Hippocampal formation (tissue), 2 donors: ENCODE data around the gene ZSCAN16.

Source experiments
- DNase-seq, 2 donors: peaks; one replicate each; lab custom pipeline; 2025; lab: John Stamatoyannopoulos, UW

Gene ZSCAN16

GRCh38 chr6:28134015-28134414, 9.6 kb downstream of the ZSCAN16 start:
- peak in 1 of 2 donors; percentile 3 for DNase-seq

- DNase-seq: no peak
Observed at GRCh38 chr6:28134716-28135115, 10.3 kb downstream of the ZSCAN16 start.

- no peak for DNase-seq
Observed at GRCh38 chr6:28135393-28135792, 11.0 kb downstream of the ZSCAN16 start.

- peak; percentile 83 to 87 for DNase-seq
Observed at GRCh38 chr6:28136585-28137504, 12.4 kb downstream of the ZSCAN16 start.

- peak; percentile 6 to 61 for DNase-seq
Observed at GRCh38 chr6:28137505-28137981, 13.1 kb downstream of the ZSCAN16 start.

- no peak for DNase-seq
Observed at GRCh38 chr6:28139860-28140543, 15.6 kb downstream of the ZSCAN16 start.

GRCh38 chr6:28140616-28141015, 16.2 kb downstream of the ZSCAN16 start:
- no peak for DNase-seq

- DNase-seq: peak; percentile 77 to 85
Observed at GRCh38 chr6:28141500-28142329, 17.3 kb downstream of the ZSCAN16 start, which contains the start of gene ZKSCAN8. Gene ZKSCAN8, plus strand, starts transcription at chr6:28141883. Its CDS starts 6,525 bp downstream, at chr6:28148408.

GRCh38 chr6:28142446-28142845, 18.0 kb downstream of the ZSCAN16 start:
- no peak for DNase-seq

- no peak for DNase-seq
Observed at GRCh38 chr6:28145231-28145630, 20.8 kb downstream of the ZSCAN16 start.

GRCh38 chr6:28152531-28152930, 28.1 kb downstream of the ZSCAN16 start:
- no peak for DNase-seq

- no peak for DNase-seq
Observed at GRCh38 chr6:28153546-28153945, 29.1 kb downstream of the ZSCAN16 start.

- no peak for DNase-seq
Observed at GRCh38 chr6:28154357-28154756, 29.9 kb downstream of the ZSCAN16 start.

- DNase-seq: no peak
Observed at GRCh38 chr6:28158318-28158717, 33.9 kb downstream of the ZSCAN16 start.

GRCh38 chr6:28159029-28159607, 34.7 kb downstream of the ZSCAN16 start:
- DNase-seq: no peak

- no peak for DNase-seq
Observed at GRCh38 chr6:28160233-28160632, 35.8 kb downstream of the ZSCAN16 start.

- DNase-seq: peak in 1 of 2 donors; percentile 49
Observed at GRCh38 chr6:28161410-28162079, 37.1 kb downstream of the ZSCAN16 start.

- DNase-seq: no peak
Observed at GRCh38 chr6:28165563-28165962, 41.2 kb downstream of the ZSCAN16 start.

- DNase-seq: no peak
Observed at GRCh38 chr6:28167068-28167467, 42.7 kb downstream of the ZSCAN16 start.

GRCh38 chr6:28167926-28168325, 43.5 kb downstream of the ZSCAN16 start:
- no peak for DNase-seq

- no peak for DNase-seq
Observed at GRCh38 chr6:28171271-28171670, 46.9 kb downstream of the ZSCAN16 start.
